HepG2 (cell line): ENCODE data around the gene NDUFB3. TPM values are rescaled to one million over a fixed set of nuclear protein-coding genes. Genes with fewer than 3 reads are reported as not detected.

ENCODE experiments used
- HDAC6 ChIP-seq: fragments of 200-600 bp; sonication (generic); IDR thresholded peaks from 2 replicates; pipeline ENCODE4 v1.7.0; 2017; ENCODE audit warnings: mild to moderate bottlenecking, antibody characterized with exemption, low read length, low read depth
- SP1 ChIP-seq, 2 experiments: fragments of 450-650 bp in 1 of 2; sonication (generic) in 1 of 2; formaldehyde crosslinking in 1 of 2; IDR thresholded peaks; 2 replicates each; pipeline versions ENCODE4 v1.4.0 to v1.6.1; 2016 to 2020; ENCODE audit warnings: missing genetic modification reagents in 1 of 2
- ZNF780A ChIP-seq: sonication (generic); formaldehyde crosslinking; IDR thresholded peaks from 2 replicates; pipeline ENCODE4 v1.8.0; 2022; ENCODE audit warnings: mild to moderate bottlenecking, missing genetic modification reagents, moderate library complexity
- polyA plus RNA-seq, 8 experiments: library from polyadenylated mRNA; depleted of rRNA in 3 of 8; stranded (reverse) in 7 of 8; unstranded in 1 of 8; fragments of >200 nt; fragmentation: Illumina TruSeq in 4 of 8; extraction: Trizol in 4 of 8; gene quantifications; 2 replicates each; pipeline versions ENCODE4 v1.2.1 to v1.2.3, GENCODE V29; 2011 to 2016; ENCODE audit warnings: low read depth in 4 of 8, missing spikeins in 1 of 8, mixed read lengths in 1 of 8; ENCODE audit not compliant: insufficient read depth in 1 of 8
- total RNA-seq, 5 experiments: library from RNA; depleted of rRNA; stranded (reverse); fragments of >200 nt; fragmentation: Illumina TruSeq; extraction: Trizol; gene quantifications; 2 replicates each; pipeline ENCODE4 v1.2.3, GENCODE V29; 2016; ENCODE audit warnings: low read depth in 1 of 5
- TF ChIP-seq, protein P1 (sequence below), 2 experiments: IDR thresholded peaks; 2 replicates each; pipeline ENCODE4 v1.6.1; 2011 to 2012; ENCODE audit warnings: low read length in 2 of 2, borderline replicate concordance in 1 of 2, low read depth in 1 of 2, mild to moderate bottlenecking in 1 of 2, moderate library complexity in 1 of 2

Gene NDUFB3
- total and polyA plus RNA-seq, 2 of the 13 experiments (the other 11 are each of a cell fraction or from before 2014, with no cell fraction given): 50.7 to 159 TPM

DNA sequence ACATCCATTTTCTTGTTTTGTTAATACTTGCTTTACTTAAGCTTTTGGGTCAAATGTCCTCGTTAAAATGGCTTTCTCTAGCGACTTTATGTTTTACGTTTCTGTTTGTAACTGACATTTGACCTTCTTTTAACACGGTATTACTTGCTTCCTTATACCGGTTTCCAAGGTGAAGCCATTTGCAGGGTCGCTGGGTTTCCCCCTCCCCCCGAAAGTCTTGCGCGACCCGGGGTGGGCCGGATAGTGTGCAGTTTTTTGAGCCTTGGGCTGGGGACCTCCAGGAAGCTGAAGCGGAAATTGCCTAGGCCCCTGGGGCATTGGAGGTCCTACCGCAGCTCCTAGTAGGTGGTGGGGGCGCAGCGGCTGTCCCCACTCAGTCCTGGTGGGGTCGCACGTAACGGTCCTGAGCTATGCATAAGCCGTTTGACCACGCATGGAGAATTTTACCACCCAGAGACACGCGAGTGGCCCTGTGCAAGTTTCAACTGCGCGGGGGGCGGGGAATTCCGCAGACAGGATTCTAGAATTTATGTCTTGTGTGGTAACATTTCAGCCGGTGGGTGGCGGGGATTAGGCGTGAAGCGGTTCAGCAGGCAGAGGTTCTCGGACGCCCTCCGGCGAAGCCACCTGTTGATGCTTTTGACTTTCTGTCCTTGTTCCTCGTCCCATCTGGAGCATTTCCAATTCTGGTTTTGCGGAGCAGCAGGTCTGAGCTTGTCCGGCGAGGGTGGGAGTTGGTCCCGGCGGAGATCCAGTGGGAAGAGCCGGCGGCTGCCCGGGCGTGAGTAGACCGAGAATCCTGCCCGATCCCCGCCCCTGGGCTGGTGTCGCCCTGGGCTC is 46.5 kb downstream of the NDUFB3 start (continued):
- TF ChIP-seq SP1 (IDR thresholded peaks at IDR 0.05) (no peak), SP1 (CRISPR knock-in tag; IDR thresholded peaks at IDR 0.05) (no peak), HDAC6 (no peak), ZNF780A (CRISPR knock-in tag) (no peak)
- TF ChIP-seq, protein P1, sequence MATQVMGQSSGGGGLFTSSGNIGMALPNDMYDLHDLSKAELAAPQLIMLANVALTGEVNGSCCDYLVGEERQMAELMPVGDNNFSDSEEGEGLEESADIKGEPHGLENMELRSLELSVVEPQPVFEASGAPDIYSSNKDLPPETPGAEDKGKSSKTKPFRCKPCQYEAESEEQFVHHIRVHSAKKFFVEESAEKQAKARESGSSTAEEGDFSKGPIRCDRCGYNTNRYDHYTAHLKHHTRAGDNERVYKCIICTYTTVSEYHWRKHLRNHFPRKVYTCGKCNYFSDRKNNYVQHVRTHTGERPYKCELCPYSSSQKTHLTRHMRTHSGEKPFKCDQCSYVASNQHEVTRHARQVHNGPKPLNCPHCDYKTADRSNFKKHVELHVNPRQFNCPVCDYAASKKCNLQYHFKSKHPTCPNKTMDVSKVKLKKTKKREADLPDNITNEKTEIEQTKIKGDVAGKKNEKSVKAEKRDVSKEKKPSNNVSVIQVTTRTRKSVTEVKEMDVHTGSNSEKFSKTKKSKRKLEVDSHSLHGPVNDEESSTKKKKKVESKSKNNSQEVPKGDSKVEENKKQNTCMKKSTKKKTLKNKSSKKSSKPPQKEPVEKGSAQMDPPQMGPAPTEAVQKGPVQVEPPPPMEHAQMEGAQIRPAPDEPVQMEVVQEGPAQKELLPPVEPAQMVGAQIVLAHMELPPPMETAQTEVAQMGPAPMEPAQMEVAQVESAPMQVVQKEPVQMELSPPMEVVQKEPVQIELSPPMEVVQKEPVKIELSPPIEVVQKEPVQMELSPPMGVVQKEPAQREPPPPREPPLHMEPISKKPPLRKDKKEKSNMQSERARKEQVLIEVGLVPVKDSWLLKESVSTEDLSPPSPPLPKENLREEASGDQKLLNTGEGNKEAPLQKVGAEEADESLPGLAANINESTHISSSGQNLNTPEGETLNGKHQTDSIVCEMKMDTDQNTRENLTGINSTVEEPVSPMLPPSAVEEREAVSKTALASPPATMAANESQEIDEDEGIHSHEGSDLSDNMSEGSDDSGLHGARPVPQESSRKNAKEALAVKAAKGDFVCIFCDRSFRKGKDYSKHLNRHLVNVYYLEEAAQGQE (IDR thresholded peaks at IDR 0.05; ENCODE audit: borderline replicate concordance in 1 of 2, low read depth in 1 of 2, low read length in 2 of 2): peak in 1 of 2 experiments; percentile 17; a peak in 1 of 4 replicates
